Activated CD8-positive, alpha-beta memory T cell treated with anti-CD3 and anti-CD28 coated beads, Interleukin-2, amount 50 U/mL, for 1 hour (primary cell): ENCODE results near the gene GRIA4.

Source experiments
- DNase-seq: peaks from one replicate; pipeline ENCODE4 v3.0.0-alpha.2; 2020; ENCODE audit errors: extremely low read depth

The GRIA4 gene

GRCh38 chr11:105636496-105636895 lies 26.6 kb downstream of the GRIA4 start:
- no peak for DNase-seq

GRCh38 chr11:105639527-105639926 lies 29.7 kb downstream of the GRIA4 start:
- no peak for DNase-seq

GRCh38 chr11:105641433-105641832 lies 31.6 kb downstream of the GRIA4 start:
- no peak for DNase-seq

DNA sequence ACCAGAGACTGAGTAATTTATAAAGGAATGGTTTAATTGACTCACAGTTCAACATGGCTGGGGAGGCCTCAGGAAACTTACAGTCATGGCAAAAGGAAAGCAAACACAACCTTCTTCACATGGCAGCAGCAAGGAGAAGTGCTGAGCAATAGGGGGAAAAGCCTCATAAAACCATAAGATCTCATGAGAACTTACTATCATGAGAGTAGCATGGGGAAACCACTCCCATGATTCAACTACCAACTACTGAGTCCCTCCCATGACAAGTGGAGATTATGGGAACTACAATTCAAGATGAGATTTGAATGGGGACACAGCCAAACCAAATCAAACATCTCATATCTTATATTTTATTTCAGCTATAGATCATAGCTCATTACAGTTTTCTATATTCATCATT lies 33.0 kb downstream of the GRIA4 start:
- DNase-seq = no peak

DNA sequence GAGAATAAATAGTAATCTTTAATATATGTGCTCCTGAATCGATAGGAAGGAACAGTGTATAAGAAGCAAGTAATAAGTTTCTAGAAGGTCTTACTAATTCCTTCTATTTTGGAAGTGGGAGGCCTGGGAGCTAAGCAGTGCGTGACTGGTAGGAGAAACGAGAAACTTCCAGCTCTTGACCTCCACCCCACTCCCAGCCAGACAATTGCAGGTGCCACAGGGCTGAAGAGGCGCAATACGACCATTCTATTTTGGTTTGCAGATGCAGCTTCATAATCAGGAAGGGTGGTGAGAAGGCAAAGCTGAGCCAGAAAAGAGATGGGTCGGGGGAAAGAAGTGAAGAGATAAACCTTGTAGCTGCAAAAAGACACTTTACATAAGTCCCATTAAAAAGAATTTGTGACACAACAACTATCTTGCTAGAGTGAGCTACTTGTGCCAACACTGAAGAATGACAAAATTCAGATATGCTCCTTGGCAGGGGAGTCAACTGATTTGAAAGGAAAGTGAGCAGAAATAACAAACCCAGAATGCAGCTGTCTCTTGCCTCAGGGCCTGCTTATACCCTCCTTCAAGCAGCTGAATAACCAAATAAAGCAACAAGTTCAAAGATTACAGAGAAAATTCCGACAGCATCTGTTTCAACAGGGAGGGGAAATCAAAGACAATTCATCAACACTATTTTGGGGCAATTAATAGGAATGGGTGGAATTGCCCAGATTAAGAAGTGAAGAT lies 35.1 kb downstream of the GRIA4 start:
- no peak for DNase-seq

DNA sequence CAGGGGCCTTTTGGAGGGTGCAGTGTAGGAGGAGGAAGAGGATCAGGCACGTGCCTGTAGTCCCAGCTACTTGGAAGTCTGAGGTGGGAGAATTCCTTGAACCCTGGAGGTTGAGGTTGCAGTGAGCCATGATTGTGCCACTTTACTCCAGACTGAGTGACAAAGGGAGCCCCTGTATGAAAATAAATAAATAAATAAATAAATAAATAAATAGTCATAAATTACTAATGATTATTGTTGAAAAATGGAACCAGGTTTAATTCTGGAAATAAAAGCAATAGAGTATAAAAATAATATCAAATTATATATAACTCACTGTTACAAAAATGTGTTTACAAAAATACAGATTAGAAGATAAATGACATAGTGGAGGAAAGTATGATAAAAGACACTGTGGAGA lies 37.9 kb downstream of the GRIA4 start:
- no peak for DNase-seq

GRCh38 chr11:105648762-105649161 lies 38.9 kb downstream of the GRIA4 start:
- no peak for DNase-seq

- no peak for DNase-seq
Measured at GRCh38 chr11:105665281-105665680, 55.4 kb downstream of the GRIA4 start.

DNA sequence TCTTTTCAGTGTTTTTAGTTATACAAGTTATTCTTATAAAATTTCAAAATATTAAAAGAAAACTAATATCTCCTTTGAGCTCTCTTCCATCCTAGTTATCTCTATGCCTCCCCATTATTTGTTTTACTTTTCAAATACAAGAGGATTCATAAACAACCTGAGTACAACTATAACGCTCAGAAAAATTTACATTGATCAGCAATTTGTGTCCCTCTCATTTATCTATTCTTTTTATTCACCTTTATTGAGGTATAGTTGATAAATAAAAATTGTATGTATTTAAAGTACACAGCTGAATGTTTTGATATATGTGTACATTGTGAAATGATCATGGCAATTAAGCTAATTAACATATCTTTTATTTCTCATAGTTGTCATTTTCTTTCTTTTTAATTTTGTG lies 57.6 kb downstream of the GRIA4 start:
- DNase-seq = no peak

DNA sequence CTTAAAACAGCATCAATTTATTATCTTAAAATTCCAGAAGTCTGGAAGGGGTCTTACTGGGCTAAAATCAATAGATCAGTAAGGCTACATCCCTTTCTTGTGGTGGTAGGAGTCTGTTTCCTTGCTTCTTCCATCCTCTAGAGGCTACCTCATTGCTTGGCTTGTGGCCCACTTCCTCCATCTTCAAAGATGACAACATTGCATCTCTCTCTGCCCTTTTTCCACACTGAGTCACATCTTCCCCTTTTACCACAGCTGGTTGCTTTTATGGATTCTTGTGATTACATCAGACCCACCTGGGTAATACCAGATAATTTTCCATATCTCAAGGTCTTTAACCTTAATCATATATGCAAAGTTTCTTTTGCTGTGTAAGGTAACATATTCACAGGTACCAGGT lies 60.9 kb downstream of the GRIA4 start:
- no peak for DNase-seq

DNA sequence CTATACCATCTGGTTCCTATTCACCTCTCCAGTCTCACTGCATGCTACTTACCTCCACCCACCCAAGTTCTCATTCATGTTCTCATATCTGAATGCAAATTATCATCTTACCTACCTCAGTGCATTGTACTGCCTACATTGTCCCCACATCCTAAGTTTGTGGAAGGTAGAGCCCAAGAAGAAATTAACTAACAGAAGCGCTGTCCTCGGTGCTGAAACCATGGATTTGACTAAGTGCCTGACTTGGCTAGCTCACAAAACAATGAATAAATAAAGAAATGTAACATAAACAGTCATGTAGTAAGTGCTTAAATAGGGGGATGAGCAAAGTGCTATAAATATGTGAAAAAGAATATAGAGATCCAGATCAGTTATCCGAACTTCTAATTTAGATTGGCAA lies 63.2 kb downstream of the GRIA4 start:
- DNase-seq = no peak

DNA sequence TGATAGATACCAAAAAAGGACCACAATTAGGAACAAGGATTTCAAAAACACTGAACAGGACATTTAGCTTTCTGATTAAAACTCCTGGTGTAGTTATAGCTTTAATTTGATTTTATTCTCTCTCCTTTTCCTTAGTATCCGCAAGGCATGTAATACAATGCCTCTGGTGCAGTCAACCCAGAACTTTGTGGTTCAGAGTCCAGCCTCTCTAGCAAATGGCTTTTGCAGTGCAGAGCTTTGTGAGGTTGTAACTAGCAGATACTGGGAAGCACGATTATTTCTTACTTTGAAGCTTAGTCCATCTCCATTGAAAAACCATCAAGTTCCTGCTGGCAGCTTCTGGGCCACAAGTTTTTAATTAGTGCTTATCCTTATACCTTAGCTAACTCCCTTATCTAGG lies 79.8 kb downstream of the GRIA4 start:
- DNase-seq = no peak

GRCh38 chr11:105690467-105690866 lies 80.6 kb downstream of the GRIA4 start:
- no peak for DNase-seq

DNA sequence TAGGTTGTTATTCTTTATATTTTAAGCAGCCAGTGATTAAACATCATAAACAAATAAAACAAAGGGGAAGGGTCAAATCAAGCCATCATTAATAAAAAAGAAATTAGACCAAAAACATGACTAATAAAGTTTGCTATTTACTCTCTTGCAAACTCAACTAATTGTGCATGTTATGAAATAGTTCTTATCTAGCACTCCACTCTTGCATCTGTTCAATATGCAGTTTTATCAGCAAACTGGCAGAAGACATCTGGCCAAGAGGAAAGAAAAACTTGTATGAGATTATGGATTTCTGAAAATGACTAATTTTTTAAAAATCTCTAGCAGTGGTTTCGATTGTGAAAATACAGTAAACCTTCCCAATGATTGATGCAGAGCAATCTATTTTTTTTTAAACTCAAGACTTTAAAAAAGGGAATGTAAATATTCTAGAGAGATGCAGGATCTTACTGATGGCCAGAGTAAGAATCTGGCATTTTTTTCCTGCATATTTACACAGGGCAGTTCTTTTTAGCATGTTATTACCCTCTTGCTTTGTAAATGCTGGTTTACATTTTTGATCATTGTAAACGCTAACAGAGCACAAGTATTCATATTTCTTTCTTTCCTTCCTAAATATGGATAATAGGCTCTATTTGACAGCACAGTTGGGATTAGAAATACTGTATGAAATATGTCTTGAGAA lies 83.3 kb downstream of the GRIA4 start:
- DNase-seq = no peak

DNA sequence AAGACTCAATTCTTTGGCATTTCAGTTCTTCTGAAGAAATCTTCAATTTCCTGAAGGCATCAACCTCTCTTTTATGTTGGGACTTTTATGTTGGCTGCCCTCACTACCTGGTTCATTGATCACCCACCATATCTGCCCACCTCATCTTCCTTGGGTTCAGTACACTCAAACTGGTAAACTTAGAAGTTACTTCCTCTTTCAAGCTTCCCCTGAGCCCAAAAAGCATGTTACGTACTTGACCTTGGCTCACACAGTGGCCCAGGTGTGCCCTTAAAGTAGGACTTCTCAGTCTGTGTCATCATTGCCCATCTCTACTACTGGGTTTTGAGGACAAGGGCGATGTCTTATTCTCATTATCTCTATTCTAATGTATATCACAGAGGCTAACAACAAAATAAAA lies 86.1 kb downstream of the GRIA4 start:
- DNase-seq = no peak

DNA sequence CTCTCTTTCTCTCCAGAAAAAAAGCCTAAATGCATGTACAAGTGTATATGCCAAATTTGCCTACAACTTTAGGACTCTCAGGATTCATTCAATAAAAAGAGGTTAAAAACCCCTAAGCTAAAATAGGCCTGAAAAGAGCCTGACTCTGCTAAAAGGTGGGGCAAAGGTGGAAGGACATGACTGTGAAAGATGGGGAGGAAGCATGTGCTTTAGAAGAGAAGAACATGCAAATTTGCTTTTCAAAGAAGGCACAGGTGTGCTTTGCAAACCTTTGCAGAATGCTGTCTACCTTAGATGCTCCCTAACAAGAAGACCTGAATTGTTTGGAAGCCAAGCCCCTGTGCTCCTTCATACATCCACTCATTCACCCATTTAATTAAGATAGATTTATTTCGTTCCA lies 87.4 kb downstream of the GRIA4 start:
- DNase-seq = no peak

GRCh38 chr11:105699203-105699602 lies 89.3 kb downstream of the GRIA4 start:
- DNase-seq = no peak

DNA sequence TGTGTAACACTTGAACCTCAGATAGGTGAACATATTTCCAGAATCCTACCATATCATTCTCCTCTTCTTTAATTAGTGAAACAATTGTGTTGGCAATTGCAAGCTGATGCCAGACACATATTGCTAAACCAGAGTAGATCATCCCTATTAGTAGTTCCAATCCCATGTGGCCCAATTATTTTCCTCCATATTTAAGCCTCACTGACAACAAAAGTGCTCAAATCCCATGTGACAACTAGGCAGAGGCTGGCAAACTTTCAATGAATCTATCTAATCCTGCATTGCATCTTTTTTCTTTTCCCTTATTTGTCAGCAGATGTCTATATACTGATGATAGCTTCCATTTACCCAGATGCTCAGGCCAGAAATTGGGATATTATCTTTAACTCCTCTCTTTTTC lies 90.4 kb downstream of the GRIA4 start:
- DNase-seq = no peak

GRCh38 chr11:105701098-105701497 lies 91.2 kb downstream of the GRIA4 start:
- no peak for DNase-seq

DNA sequence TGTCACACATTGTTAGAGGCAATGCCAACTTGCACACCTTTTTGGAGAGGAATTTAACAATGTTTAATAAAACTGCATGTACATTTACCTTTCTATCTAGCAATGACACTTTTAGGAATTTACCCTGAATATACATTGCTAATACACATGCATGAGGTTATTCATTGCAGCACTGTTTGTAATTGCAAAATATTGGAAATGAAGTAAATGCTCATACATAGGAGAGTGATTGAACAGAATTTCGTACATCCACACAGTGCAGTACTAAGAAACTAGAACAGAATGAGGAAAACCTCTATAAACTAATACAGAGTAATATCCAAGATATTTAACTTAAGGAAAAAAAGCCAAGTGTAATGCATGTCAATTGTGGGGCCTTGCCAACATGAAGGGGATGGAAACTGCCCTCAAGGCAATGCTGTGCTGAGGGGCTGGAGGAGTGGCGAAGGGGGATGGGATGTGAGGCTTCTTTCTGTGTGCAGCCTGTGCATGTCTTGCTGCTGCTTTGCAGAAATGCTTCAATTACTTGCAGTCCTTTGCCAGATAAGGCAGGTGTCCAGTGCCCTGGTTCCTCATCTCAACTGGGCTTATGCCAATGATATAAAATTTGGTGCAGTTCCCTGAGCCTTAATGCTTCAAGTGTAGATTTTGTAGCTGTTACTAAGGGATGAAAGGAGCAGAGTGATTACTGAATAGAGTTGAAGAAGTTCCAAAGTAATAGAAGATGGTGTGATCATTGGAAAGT lies 96.1 kb downstream of the GRIA4 start:
- no peak for DNase-seq

DNA sequence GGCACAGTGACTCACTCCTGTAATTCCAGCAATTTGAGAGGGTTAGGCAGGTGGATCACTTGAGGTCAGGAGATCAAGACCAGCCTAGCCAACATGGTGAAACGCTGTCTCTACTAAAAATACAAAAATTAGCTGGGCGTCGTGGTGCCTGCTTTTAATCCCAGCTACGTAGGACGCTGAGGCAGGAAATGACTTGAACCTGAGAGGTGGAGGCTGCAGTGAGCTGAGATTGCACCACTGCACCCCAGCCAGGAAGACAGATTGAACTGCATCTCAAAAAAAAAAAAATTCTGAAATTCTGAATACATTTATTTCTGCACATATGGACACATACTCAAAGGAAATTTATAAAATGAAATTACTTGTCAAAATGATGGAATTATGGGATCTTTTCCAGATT lies 103.2 kb downstream of the GRIA4 start:
- DNase-seq = no peak

DNA sequence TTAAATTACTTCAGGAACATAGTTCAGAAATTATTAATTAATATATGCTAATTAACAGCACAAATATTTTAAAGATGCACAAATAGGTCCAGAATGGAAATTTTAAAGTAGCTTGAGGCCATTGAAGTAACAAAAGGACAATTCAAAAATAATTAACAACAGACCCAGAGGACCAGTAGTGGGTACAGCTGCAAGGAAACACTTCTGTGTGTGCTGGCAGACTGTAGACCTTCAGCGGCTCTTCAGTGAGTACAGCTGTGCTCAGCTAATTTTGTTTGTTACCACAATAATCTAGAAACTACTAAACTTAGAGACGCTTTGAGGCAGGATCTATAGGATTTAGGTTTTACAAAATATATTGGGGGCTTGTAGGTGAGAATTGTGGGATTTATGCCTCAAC lies 103.8 kb downstream of the GRIA4 start:
- no peak for DNase-seq

- no peak for DNase-seq
Measured at GRCh38 chr11:105718641-105719040, 108.8 kb downstream of the GRIA4 start.
